Measurements from ENCODE around the gene KDM4B.

Gene KDM4B

DNA sequence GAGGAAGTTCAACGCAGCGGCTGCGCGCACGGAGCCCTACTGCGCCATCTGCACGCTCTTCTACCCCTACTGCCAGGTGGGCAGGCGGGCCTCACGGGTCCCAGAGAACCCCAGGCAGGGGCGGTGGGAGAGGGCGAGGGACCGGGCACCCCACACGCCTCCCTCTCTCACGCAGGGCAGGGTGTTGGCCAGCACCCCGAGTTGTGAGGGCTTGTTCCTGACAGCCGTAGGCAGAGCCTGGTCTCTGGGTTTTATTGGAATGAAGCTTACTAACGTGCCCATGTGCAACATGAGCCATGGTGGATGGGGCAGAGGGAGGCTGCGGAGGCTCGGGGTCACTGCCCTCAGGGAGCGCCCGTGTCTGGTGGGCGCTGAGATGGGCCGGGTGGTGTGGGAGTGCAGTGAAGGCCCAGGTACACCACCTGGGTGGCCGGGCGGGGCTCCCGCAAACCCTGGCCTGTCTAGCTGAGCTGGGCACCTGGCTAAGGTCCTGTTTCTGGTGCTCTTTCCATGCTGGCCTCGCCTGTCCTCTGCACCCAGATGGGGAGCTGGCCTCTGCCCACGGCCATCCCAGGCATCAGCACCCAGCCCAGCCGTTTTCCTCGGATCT, 165.2 kb downstream of the KDM4B start:
- no peak overlapping the region for H3K4me3 ChIP-seq (ENCODE audit: low read depth in 1 of 2, low read length in 2 of 2)
- no peaks in the 10 kb centered on the region for H3K27me3 ChIP-seq (ENCODE audit: insufficient read depth, low read length, poor library complexity)
- peaks cover 16% of the 10 kb centered on the region for H4K20me1 ChIP-seq (ENCODE audit: insufficient read depth, low read length)
- no peak overlapping the region for H2AFZ ChIP-seq (ENCODE audit: low read depth, low read length)
- no peak overlapping the region for H3K27ac ChIP-seq (ENCODE audit: low read length)
- no peaks in the 10 kb centered on the region for H3K4me1 ChIP-seq (ENCODE audit: insufficient read depth, low read length)
- DNase-seq (no peak), ATAC-seq (ENCODE audit: insufficient read depth, low read depth) (no peak)
- peaks cover 82% of the 10 kb centered on the region for H3K36me3 ChIP-seq (ENCODE audit: insufficient read depth, low read length)
- TF ChIP-seq EZH2 (IDR thresholded peaks at IDR 0.05; ENCODE audit: borderline replicate concordance, low read depth, low read length, severe bottlenecking), result no peak
- TF ChIP-seq, protein P1, sequence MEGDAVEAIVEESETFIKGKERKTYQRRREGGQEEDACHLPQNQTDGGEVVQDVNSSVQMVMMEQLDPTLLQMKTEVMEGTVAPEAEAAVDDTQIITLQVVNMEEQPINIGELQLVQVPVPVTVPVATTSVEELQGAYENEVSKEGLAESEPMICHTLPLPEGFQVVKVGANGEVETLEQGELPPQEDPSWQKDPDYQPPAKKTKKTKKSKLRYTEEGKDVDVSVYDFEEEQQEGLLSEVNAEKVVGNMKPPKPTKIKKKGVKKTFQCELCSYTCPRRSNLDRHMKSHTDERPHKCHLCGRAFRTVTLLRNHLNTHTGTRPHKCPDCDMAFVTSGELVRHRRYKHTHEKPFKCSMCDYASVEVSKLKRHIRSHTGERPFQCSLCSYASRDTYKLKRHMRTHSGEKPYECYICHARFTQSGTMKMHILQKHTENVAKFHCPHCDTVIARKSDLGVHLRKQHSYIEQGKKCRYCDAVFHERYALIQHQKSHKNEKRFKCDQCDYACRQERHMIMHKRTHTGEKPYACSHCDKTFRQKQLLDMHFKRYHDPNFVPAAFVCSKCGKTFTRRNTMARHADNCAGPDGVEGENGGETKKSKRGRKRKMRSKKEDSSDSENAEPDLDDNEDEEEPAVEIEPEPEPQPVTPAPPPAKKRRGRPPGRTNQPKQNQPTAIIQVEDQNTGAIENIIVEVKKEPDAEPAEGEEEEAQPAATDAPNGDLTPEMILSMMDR (IDR thresholded peaks at IDR 0.05; ENCODE audit: borderline replicate concordance, extremely low read depth, low read length, poor library complexity, severe bottlenecking), result no peak
- H3K9me3 ChIP-seq (ENCODE audit: insufficient read depth, low read length, severe bottlenecking), result no peaks in the 10 kb centered on the region
- no peaks in the 10 kb centered on the region for H3K79me2 ChIP-seq (ENCODE audit: insufficient read depth, low read length)
- H3K9ac ChIP-seq (ENCODE audit: low read depth, low read length), result no peak overlapping the region
- no peak overlapping the region for H3K4me2 ChIP-seq (ENCODE audit: insufficient read depth, low read length)

DNA sequence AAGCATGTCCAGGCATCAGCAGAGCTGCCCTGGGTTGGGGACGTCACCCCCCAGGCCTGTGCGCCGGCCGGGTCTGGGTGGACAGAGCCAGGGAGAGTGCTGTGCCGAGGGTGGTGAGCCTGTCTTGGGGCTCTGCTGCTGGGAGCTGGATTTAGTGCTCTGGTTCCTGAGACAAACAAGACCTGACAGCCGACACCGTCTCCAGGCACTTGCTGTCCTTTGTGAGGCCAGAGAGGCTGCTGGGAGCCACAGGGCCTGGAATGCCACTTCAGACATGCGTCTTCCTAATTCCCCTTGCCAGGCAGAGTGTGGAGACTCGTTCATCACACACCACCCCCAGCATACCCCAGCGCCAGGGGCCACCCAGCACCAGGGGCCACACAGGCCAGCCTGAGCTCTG, 165.8 kb downstream of the KDM4B start:
- no peaks in the 10 kb centered on the region for H3K4me1 ChIP-seq (ENCODE audit: insufficient read depth, low read length)
- no peaks in the 10 kb centered on the region for H3K79me2 ChIP-seq (ENCODE audit: insufficient read depth, low read length)
- H3K9ac ChIP-seq (ENCODE audit: low read depth, low read length), result no peak overlapping the region
- no peak overlapping the region for H2AFZ ChIP-seq (ENCODE audit: low read depth, low read length)
- H3K9me3 ChIP-seq (ENCODE audit: insufficient read depth, low read length, severe bottlenecking), result no peaks in the 10 kb centered on the region
- no peak overlapping the region for H3K27ac ChIP-seq (ENCODE audit: low read length)
- H3K4me2 ChIP-seq (ENCODE audit: insufficient read depth, low read length), result no peak overlapping the region
- DNase-seq (no peak), ATAC-seq (ENCODE audit: insufficient read depth, low read depth) (no peak)
- no peak for TF ChIP-seq EZH2 (IDR thresholded peaks at IDR 0.05; ENCODE audit: borderline replicate concordance, low read depth, low read length, severe bottlenecking)
- TF ChIP-seq, protein P1 (IDR thresholded peaks at IDR 0.05; ENCODE audit: borderline replicate concordance, extremely low read depth, low read length, poor library complexity, severe bottlenecking), result no peak
- no peak overlapping the region for H3K4me3 ChIP-seq (ENCODE audit: low read depth in 1 of 2, low read length in 2 of 2)
- H4K20me1 ChIP-seq (ENCODE audit: insufficient read depth, low read length), result peaks cover 16% of the 10 kb centered on the region
- H3K27me3 ChIP-seq (ENCODE audit: insufficient read depth, low read length, poor library complexity), result no peaks in the 10 kb centered on the region
- H3K36me3 ChIP-seq (ENCODE audit: insufficient read depth, low read length), result peaks cover 86% of the 10 kb centered on the region

- ATAC-seq (ENCODE audit: insufficient read depth, low read depth) (no peak), DNase-seq (no peak)
- Histone ChIP-seq H3K27me3 (ENCODE audit: insufficient read depth, low read length, poor library complexity) (no peaks in the 10 kb centered on the region), H3K79me2 (ENCODE audit: insufficient read depth, low read length) (no peaks in the 10 kb centered on the region), H3K27ac (ENCODE audit: low read length) (no peak overlapping the region), H3K4me2 (ENCODE audit: insufficient read depth, low read length) (no peak overlapping the region), H3K9me3 (ENCODE audit: insufficient read depth, low read length, severe bottlenecking) (no peaks in the 10 kb centered on the region), H3K4me3 (ENCODE audit: low read depth in 1 of 2, low read length in 2 of 2) (no peak overlapping the region), H3K36me3 (ENCODE audit: insufficient read depth, low read length) (peaks cover 91% of the 10 kb centered on the region), H2AFZ (ENCODE audit: low read depth, low read length) (no peak overlapping the region), H3K9ac (ENCODE audit: low read depth, low read length) (no peak overlapping the region), H4K20me1 (ENCODE audit: insufficient read depth, low read length) (peaks cover 15% of the 10 kb centered on the region), H3K4me1 (ENCODE audit: insufficient read depth, low read length) (no peaks in the 10 kb centered on the region)
- TF ChIP-seq, protein P1 (IDR thresholded peaks at IDR 0.05; ENCODE audit: borderline replicate concordance, extremely low read depth, low read length, poor library complexity, severe bottlenecking), result no peak
- TF ChIP-seq EZH2 (IDR thresholded peaks at IDR 0.05; ENCODE audit: borderline replicate concordance, low read depth, low read length, severe bottlenecking), result no peak
Observed at GRCh38 chr19:5136073-5136855, 167.4 kb downstream of the KDM4B start.

Data from DND-41 (cell line).